K562 (cell line): ENCODE measurements around the gene FGF5. TPM values are rescaled to one million over a fixed set of nuclear protein-coding genes. Genes with fewer than 3 reads are reported as not detected.
A peak's percentile ranks its signal among the peaks of the same experiment; 100 is the strongest.

Experiments
- ATAC-seq: fragments of 200-7000 bp; cut with Tn5 transposase; 3 replicates; pipeline ENCODE4 v1.9.1; 2020; ENCODE audit warnings: moderate library complexity
- Bru-seq: library from RNA; stranded (reverse); fragments of 400-500 nt; gene quantifications from one replicate; lab custom pipeline; 2021; lab: Mats Ljungman, UMichigan
- BruChase-seq, 2 experiments: library from RNA; stranded (reverse); fragments of 400-500 nt; gene quantifications; one replicate each; lab custom pipeline; 2021; lab: Mats Ljungman, UMichigan
- BruUV-seq: library from RNA; stranded (reverse); fragments of 400-500 nt; replicated peaks from 2 replicates; lab custom pipeline; 2021; lab: Mats Ljungman, UMichigan
- CTCF ChIA-PET: fragments of 300-600 bp; formaldehyde crosslinking; extraction: SDS; loops from one replicate; lab custom pipeline; 2021; ENCODE audit warnings: low intra/inter-chr PET ratio; lab: Yijun Ruan, JAX
- POLR2A ChIA-PET: fragments of 300-600, 350-650 bp; sonication (Branson Sonifier 250); formaldehyde crosslinking; extraction: SDS; loops from one replicate; lab custom pipeline; 2021; ENCODE audit warnings: antibody characterized with exemption, inconsistent platforms; lab: Yijun Ruan, JAX
- DNase-seq, 4 experiments: peaks; one replicate each; pipeline versions ENCODE4 v3.0.0 to v3.0.0-alpha.2; 2011 to 2018; ENCODE audit warnings: low spot score in 3 of 4, mixed read lengths in 3 of 4; ENCODE audit errors: extremely low read depth in 1 of 4
- FAIRE-seq: peaks from 2 replicates; lab custom pipeline; 2011; peaks lifted over from hg19 to GRCh38; lab: Jason Lieb, UNC
- H2AFZ ChIP-seq: 2 replicates; pipeline ENCODE4 v1.6.0; 2011; ENCODE audit warnings: low read depth, low read length, control low read depth, inconsistent platforms
- H3K27ac ChIP-seq: fragments of 200-600 bp; 3 replicates; pipeline ENCODE4 v1.8.0; 2011; ENCODE audit warnings: low read depth, mild to moderate bottlenecking, control low read depth, inconsistent platforms, low read length, moderate library complexity, mixed read lengths; ENCODE audit errors: extremely low read depth
- H3K27me3 ChIP-seq, 2 experiments: fragments of 300-600 bp in 1 of 2; 2 replicates in 1 of 2; 3 replicates in 1 of 2; pipeline versions ENCODE4 v1.6.0 to v1.8.0; 2011; ENCODE audit warnings: inconsistent platforms in 2 of 2, low read length in 2 of 2, mild to moderate bottlenecking in 1 of 2, mixed read lengths in 1 of 2, moderate library complexity in 1 of 2; ENCODE audit not compliant: control insufficient read depth in 2 of 2, insufficient read depth in 2 of 2
- H3K36me3 ChIP-seq: fragments of 300-600 bp; 3 replicates; pipeline ENCODE4 v1.8.0; 2011; ENCODE audit warnings: mild to moderate bottlenecking, low read length, inconsistent platforms; ENCODE audit not compliant: control insufficient read depth, insufficient read depth
- H3K4me1 ChIP-seq, 2 experiments: fragments of 200-600 bp in 1 of 2; replicated peaks in 1 of 2; 2 replicates in 1 of 2; 3 replicates in 1 of 2; pipeline versions ENCODE4 v1.5.1 to v1.8.0; 2011; ENCODE audit warnings: inconsistent platforms in 2 of 2, low read length in 2 of 2, mild to moderate bottlenecking in 1 of 2, mixed read lengths in 1 of 2, moderate library complexity in 1 of 2; ENCODE audit not compliant: control insufficient read depth in 2 of 2, insufficient read depth in 2 of 2
- H3K4me2 ChIP-seq: 2 replicates; pipeline ENCODE4 v1.6.1; 2011; ENCODE audit warnings: low read length, control low read depth, inconsistent platforms, mixed read lengths; ENCODE audit not compliant: insufficient read depth
- H3K4me3 ChIP-seq: fragments of 200-600 bp; sonication (generic), shearing (Covaris generic); 2 replicates; pipeline ENCODE4 v1.5.1; 2016; ENCODE audit warnings: control low read depth, inconsistent platforms
- H3K79me2 ChIP-seq: fragments of 200-600 bp; 3 replicates; pipeline ENCODE4 v1.8.0; 2011; ENCODE audit warnings: low read length, inconsistent platforms; ENCODE audit not compliant: control insufficient read depth, insufficient read depth
- H3K9ac ChIP-seq, 2 experiments: 2 replicates each; pipeline versions ENCODE4 v1.6.0 to v1.6.1; 2011; ENCODE audit warnings: low read depth in 2 of 2, low read length in 2 of 2, control low read depth in 1 of 2, inconsistent platforms in 1 of 2, mild to moderate bottlenecking in 1 of 2, mixed read lengths in 1 of 2; ENCODE audit not compliant: insufficient read depth in 1 of 2
- H3K9me1 ChIP-seq: one replicate; pipeline ENCODE4 v1.6.0; 2011; ENCODE audit warnings: inconsistent platforms, mild to moderate bottlenecking, low read length, moderate library complexity; ENCODE audit not compliant: control insufficient read depth, insufficient read depth
- H3K9me3 ChIP-seq: replicated peaks from 2 replicates; pipeline ENCODE4 v1.5.1; 2011; ENCODE audit warnings: low read depth, low read length, inconsistent platforms; ENCODE audit not compliant: control insufficient read depth, insufficient read depth
- H4K20me1 ChIP-seq: replicated peaks from 2 replicates; pipeline ENCODE4 v1.6.1; 2011; ENCODE audit warnings: low read length, inconsistent platforms, mixed read lengths; ENCODE audit not compliant: control insufficient read depth, insufficient read depth
- E2F6 ChIP-seq, 2 experiments: IDR thresholded peaks; 2 replicates each; pipeline ENCODE4 v1.6.1; 2011; ENCODE audit warnings: borderline replicate concordance in 1 of 2, control low read depth in 1 of 2, low read depth in 1 of 2, low read length in 1 of 2, mild to moderate bottlenecking in 1 of 2, mixed read lengths in 1 of 2, moderate library complexity in 1 of 2; ENCODE audit not compliant: insufficient read depth in 1 of 2, insufficient read length in 1 of 2, poor library complexity in 1 of 2, severe bottlenecking in 1 of 2; ENCODE audit errors: extremely low read depth in 1 of 2
- GTF2F1 ChIP-seq: IDR thresholded peaks from 2 replicates; pipeline ENCODE4 v1.6.1; 2011; ENCODE audit warnings: low read depth, low read length, improper control_type of control experiment
- HNRNPLL ChIP-seq: fragments of 200-400 bp; formaldehyde crosslinking; IDR thresholded peaks from 2 replicates; pipeline ENCODE4 v1.6.1; 2017; ENCODE audit warnings: low read length, low read depth, mild to moderate bottlenecking; ENCODE audit not compliant: poor library complexity, severe bottlenecking
- PML ChIP-seq: IDR thresholded peaks from 2 replicates; pipeline ENCODE4 v1.6.1; 2012; ENCODE audit warnings: low read length, inconsistent platforms
- POLR2A ChIP-seq: fragments of 450-650 bp; conservative IDR thresholded peaks from 2 replicates; pipeline ENCODE4 v1.6.1; 2016
- POLR2AphosphoS5 ChIP-seq: IDR thresholded peaks from 2 replicates; pipeline ENCODE4 v1.6.1; 2011; ENCODE audit warnings: mild to moderate bottlenecking, low read depth, low read length, moderate library complexity; ENCODE audit not compliant: control insufficient read depth, insufficient read depth
- SAFB ChIP-seq: fragments of 200-400 bp; formaldehyde crosslinking; IDR thresholded peaks from 2 replicates; pipeline ENCODE4 v1.6.1; 2017; ENCODE audit warnings: low read depth, low read length, borderline replicate concordance
- U2AF1 ChIP-seq: fragments of 200-400 bp; formaldehyde crosslinking; optimal IDR thresholded peaks from 2 replicates; pipeline ENCODE3; 2017; ENCODE audit warnings: mild to moderate bottlenecking, low read depth, low read length, moderate library complexity
- VEZF1 ChIP-seq: fragments of 200-800 bp; sonication (Bioruptor generic); IDR thresholded peaks from 2 replicates; pipeline ENCODE4 v1.6.1; 2017; ENCODE audit warnings: missing genetic modification characterization, missing compliant biosample characterization
- ZBTB26 ChIP-seq: fragments of 450-650 bp; formaldehyde crosslinking; IDR thresholded peaks from 2 replicates; pipeline ENCODE4 v1.4.0; 2022; ENCODE audit warnings: missing genetic modification characterization
- WGBS: fragments of 100-300 bp; shearing (Covaris generic); methylation state at CpG from one replicate; pipeline ENCODE4 v1.1.6; 2016; ENCODE audit warnings: low coverage, mixed read lengths; ENCODE audit not compliant: insufficient coverage; ENCODE audit errors: missing lambda C conversion rate; 5-methylcytosine and 5-hydroxymethylcytosine counted together
- in situ Hi-C: fragments of 300-500 bp; cut with MboI; formaldehyde crosslinking; loops from 4 replicates; pipeline ENCODE4 v1.15.0; 2018; ENCODE audit warnings: inconsistent platforms, mixed read lengths
- intact Hi-C: fragments of 100-400 bp; cut with micrococcal nuclease; formaldehyde crosslinking; loops from 2 replicates; pipeline ENCODE4 v1.14.2; 2022
- long read RNA-seq, 3 experiments: library from polyadenylated mRNA in 2 of 3; library from RNA in 1 of 3; unstranded in 2 of 3; stranded (forward) in 1 of 3; transcript quantifications; one replicate each; pipeline ENCODE4 v2.0.0, GENCODE V29; 2019 to 2022
- polyA minus RNA-seq, 3 experiments: library from RNA; depleted of rRNA, polyadenylated mRNA; stranded (reverse); fragments of >200 nt; gene quantifications; 2 replicates each; pipeline ENCODE4 v1.2.3, GENCODE V29; 2011
- polyA plus RNA-seq, 8 experiments: library from polyadenylated mRNA; depleted of rRNA in 4 of 8; stranded (reverse) in 5 of 8; unstranded in 3 of 8; fragments of >200 nt; fragmentation: Nextera tagmentation in 2 of 8; fragmentation: Illumina TruSeq in 1 of 8; extraction: Ambion mirVana in 2 of 8; extraction: Trizol in 1 of 8; gene quantifications; 2 replicates each; pipeline versions ENCODE4 v1.2.1 to v1.2.3, GENCODE V29; 2011 to 2014; ENCODE audit warnings: inconsistent platforms in 1 of 8, missing spikeins in 1 of 8
- total RNA-seq, 7 experiments: library from RNA; depleted of rRNA in 6 of 7; stranded (reverse); fragments of >200 nt in 6 of 7; fragmentation: Illumina TruSeq in 2 of 7; extraction: Trizol in 2 of 7; gene quantifications; 2 replicates each; pipeline versions ENCODE4 v1.2.1 to v1.2.3, GENCODE V29; 2011 to 2021; ENCODE audit warnings: low replicate concordance in 1 of 7

Gene FGF5
- 3.0 and 3.2 TPM in 2 replicates for total RNA-seq (2011; cell fraction: chromatin; rRNA removed; ENCODE audit: low replicate concordance)
- 2.0 and 3.2 TPM in 2 replicates for total RNA-seq (2011; cell fraction: nucleolus; rRNA removed)
- 3.2 and 6.8 TPM in 2 replicates for total RNA-seq (2011; cell fraction: nucleoplasm; rRNA removed)
- total RNA-seq (2014; rRNA removed) (0.37 and 0.41 TPM in 2 replicates), total RNA-seq (2014; rRNA removed; fragmentation: Illumina TruSeq; extraction: Trizol) (1.1 and 1.4 TPM in 2 replicates), total RNA-seq (2015; rRNA removed; fragmentation: Illumina TruSeq; extraction: Trizol) (0.68 and 0.76 TPM in 2 replicates), total RNA-seq (2021) (2.0 and 2.7 TPM in 2 replicates), polyA plus RNA-seq (2011; rRNA removed) (2.2 and 2.7 TPM in 2 replicates), polyA plus RNA-seq (2014; fragmentation: Illumina TruSeq; extraction: Trizol) (1.4 TPM in 2 replicates), polyA plus RNA-seq (2014; fragmentation: Nextera tagmentation; extraction: Ambion mirVana) (under 1 TPM; 0.38 to 0.61 TPM), polyA plus RNA-seq (2014; rRNA removed) (1.1 and 1.2 TPM in 2 replicates), polyA minus RNA-seq (2011; rRNA and poly(A)+ RNA removed) (2.2 and 2.5 TPM in 2 replicates), Bru-seq, nascent RNA (percentile 53 among the genes with signal in this experiment), BruChase-seq, experiment 1, labeled RNA remaining after a 2-hour chase (percentile 46 among the genes with signal in this experiment), BruChase-seq, experiment 2, labeled RNA remaining after a 6-hour chase (percentile 46 among the genes with signal in this experiment)
- 1.3 and 3.6 TPM in 2 replicates for polyA plus RNA-seq (2011; cell fraction: cytosol; rRNA removed)
- 0.93 and 2.8 TPM in 2 replicates for polyA plus RNA-seq (2011; cell fraction: nucleus; rRNA removed)
- polyA plus RNA-seq (2012), result 1.2 and 2.4 TPM in 2 replicates
- polyA minus RNA-seq (2011; cell fraction: cytosol; rRNA and poly(A)+ RNA removed), result 1.7 and 4.0 TPM in 2 replicates
- polyA minus RNA-seq (2011; cell fraction: nucleus; rRNA and poly(A)+ RNA removed), result 3.9 and 6.6 TPM in 2 replicates
- long read RNA-seq, experiment 1, full-length matches to known transcripts, result 6 of 8 reads
- long read RNA-seq, experiment 1, partial matches to known transcripts, result 2 of 8 reads
- long read RNA-seq, experiment 1, other reads (novel, unspliced or antisense), result 0 of 8 reads
- long read RNA-seq, experiment 2, partial matches to known transcripts, result 0 of 1 reads
- long read RNA-seq, experiment 2, other reads (novel, unspliced or antisense), result 1 of 1 reads
- long read RNA-seq, experiment 3, full-length matches to known transcripts, result 1 of 1 reads
- long read RNA-seq, experiment 3, partial matches to known transcripts, result 0 of 1 reads
- long read RNA-seq, experiment 3, other reads (novel, unspliced or antisense), result 0 of 1 reads

GRCh38 chr4:80266253-80266901 is at the start of gene FGF5:
Gene FGF5, plus strand, starts transcription at chr4:80266664. Its CDS starts 161 bp downstream, at chr4:80266825.
- Histone ChIP-seq H3K4me1 (peaks cover 17 to 26% of the 10 kb centered on the region in 2 experiments; a peak in 4 of 5 replicates), H3K79me2 (no peaks in the 10 kb centered on the region), H3K9me1 (no peaks in the 10 kb centered on the region), H4K20me1 (no peaks in the 10 kb centered on the region), H3K36me3 (no peaks in the 10 kb centered on the region; the same call in 2 of the 3 replicates), H3K4me3 (peak within 1 kb of the TSS; percentile 53), H3K27ac (peak within 1 kb of the TSS; percentile 65), H3K9ac (peak within 1 kb of the TSS; percentile 74 to 96), H3K27me3 (no peaks in the 10 kb centered on the region), H3K9me3 (no peaks in the 10 kb centered on the region), H3K4me2 (peak within 1 kb of the TSS; percentile 91), H2AFZ (peak within 1 kb of the TSS; percentile 98)
- intact Hi-C loops (loop anchor here (5.0 kb wide), 1 partner anchor 71 kb away; the partner anchor contains the start of gene CFAP299), in situ Hi-C loops (no loop called here)
- FAIRE-seq, result peak; percentile 84
- under 1% methylated on average over 40 of the region's 50 CpGs for WGBS
- TSS peak; percentile 53 for BruUV-seq
- CTCF ChIA-PET, result interaction anchor here (0.6 kb wide), 1 partner anchor 29 kb away, joined by 3 read pairs; no protein-coding TSS in a partner anchor
- peak; percentile 91 for ATAC-seq
- DNase-seq, result peak; percentile 84 to 88 (median 84)
- POLR2A ChIA-PET, result interaction anchor here (0.9 to 1.4 kb wide), 4 partner anchors 11 to 32 kb away, joined by 3 to 5 read pairs (median 4); no protein-coding TSS in a partner anchor
- TF ChIP-seq ZBTB26, result no peak
- TF ChIP-seq U2AF1, result no peak
- peak; percentile 43; the same call in 1 of the 2 replicates for TF ChIP-seq POLR2AphosphoS5
- TF ChIP-seq GTF2F1, result no peak
- TF ChIP-seq PML, result peak; percentile 40; the same call in 1 of the 2 replicates
- TF ChIP-seq E2F6 (IDR thresholded peaks at IDR 0.05; ENCODE audit: borderline replicate concordance in 1 of 2, extremely low read depth in 1 of 2, insufficient read depth in 1 of 2, insufficient read length in 1 of 2, low read depth in 1 of 2, low read length in 1 of 2, poor library complexity in 1 of 2, severe bottlenecking in 1 of 2), result peak; percentile 38 to 49
- peak; percentile 90 for TF ChIP-seq HNRNPLL
- peak; percentile 79 for TF ChIP-seq POLR2A
- TF ChIP-seq SAFB, result peak; percentile 44; the same call in 1 of the 2 replicates
- peak; percentile 80 for TF ChIP-seq VEZF1 (CRISPR knock-in tag)
